MM.1S (cell line): ENCODE results near the gene PCDHA12.

ENCODE experiments used
- CTCF ChIP-seq: fragments of 300-600 bp; sonication (generic); IDR thresholded peaks from 2 replicates; pipeline ENCODE4 v1.5.1; 2016; ENCODE audit warnings: antibody characterized with exemption, low read length, mixed read lengths
- EZH2 ChIP-seq: fragments of 300-600 bp; sonication (generic); optimal IDR thresholded peaks from 2 replicates; pipeline ENCODE3; 2017; ENCODE audit warnings: low read depth, mild to moderate bottlenecking, antibody characterized with exemption, low read length, mixed read lengths

GRCh38 chr5:140862441-140863295 lies 12.4 kb upstream of the PCDHA12 start:
- TF ChIP-seq CTCF (no peak), EZH2 (no peak)
